ENCODE results near the gene OR52I1.

GRCh38 chr11:4546878-4547277 is 47.0 kb upstream of the OR52I1 start:
- TF ChIP-seq POLR2A (IDR thresholded peaks at IDR 0.05) = no peak
- no peak for TF ChIP-seq CTCF (IDR thresholded peaks at IDR 0.05)

All from adrenal gland (tissue), 5 donors.